GM08714 (cell line): ENCODE results near the gene SMG1.

Experiments used
- H3K4me3 ChIP-seq: fragments of 200-500 bp; sonication (Bioruptor generic); 2 replicates; pipeline ENCODE4 v1.5.1; 2014; ENCODE audit warnings: mild to moderate bottlenecking, low read length, inconsistent platforms
- ZNF274 ChIP-seq: IDR thresholded peaks from 2 replicates; pipeline ENCODE4 v1.6.1; 2012; ENCODE audit warnings: mild to moderate bottlenecking, low read depth, low read length

The SMG1 gene

DNA sequence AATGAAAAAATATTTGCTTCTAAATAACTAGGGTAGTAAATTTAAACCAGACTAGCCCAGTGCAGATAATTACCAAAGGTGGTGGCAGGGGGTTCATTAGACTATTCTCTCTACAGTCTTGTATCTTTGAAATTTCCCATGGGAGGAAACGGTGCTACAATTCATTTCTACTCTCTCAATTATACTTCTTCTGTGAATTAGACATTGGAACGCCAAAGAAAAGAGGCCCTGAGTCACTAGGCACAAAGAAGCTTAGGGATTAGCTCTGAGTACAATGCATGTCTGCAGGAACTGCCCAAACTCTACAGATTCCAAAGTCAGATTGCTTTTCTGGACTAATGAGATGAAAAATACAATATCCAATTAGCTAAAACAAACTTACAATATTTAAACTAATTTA is 94.2 kb downstream of the SMG1 start:
- TF ChIP-seq ZNF274: no peak
- H3K4me3 ChIP-seq: no peak overlapping the region

GRCh38 chr16:18829251-18829650 is 97.0 kb downstream of the SMG1 start:
- TF ChIP-seq ZNF274: no peak
- no peak overlapping the region for H3K4me3 ChIP-seq

GRCh38 chr16:18827890-18828289 is 98.3 kb downstream of the SMG1 start:
- no peak overlapping the region for H3K4me3 ChIP-seq
- no peak for TF ChIP-seq ZNF274

GRCh38 chr16:18816286-18816685 is 109.9 kb downstream of the SMG1 start:
- TF ChIP-seq ZNF274: no peak
- H3K4me3 ChIP-seq: no peak overlapping the region

GRCh38 chr16:18811925-18812324 is 114.3 kb downstream of the SMG1 start:
- no peak for TF ChIP-seq ZNF274
- no peak overlapping the region for H3K4me3 ChIP-seq

- no peak for TF ChIP-seq ZNF274
- no peak overlapping the region for H3K4me3 ChIP-seq
Measured at GRCh38 chr16:18809165-18809564, 117.0 kb downstream of the SMG1 start.

- H3K4me3 ChIP-seq: no peak overlapping the region
- no peak for TF ChIP-seq ZNF274
Measured at GRCh38 chr16:18805257-18805773, 120.9 kb downstream of the SMG1 start.

GRCh38 chr16:18804540-18804939 is 121.7 kb downstream of the SMG1 start:
- H3K4me3 ChIP-seq: no peak overlapping the region
- no peak for TF ChIP-seq ZNF274

- H3K4me3 ChIP-seq: no peak overlapping the region
- TF ChIP-seq ZNF274: no peak
Measured at GRCh38 chr16:18803569-18804462, 122.4 kb downstream of the SMG1 start.

DNA sequence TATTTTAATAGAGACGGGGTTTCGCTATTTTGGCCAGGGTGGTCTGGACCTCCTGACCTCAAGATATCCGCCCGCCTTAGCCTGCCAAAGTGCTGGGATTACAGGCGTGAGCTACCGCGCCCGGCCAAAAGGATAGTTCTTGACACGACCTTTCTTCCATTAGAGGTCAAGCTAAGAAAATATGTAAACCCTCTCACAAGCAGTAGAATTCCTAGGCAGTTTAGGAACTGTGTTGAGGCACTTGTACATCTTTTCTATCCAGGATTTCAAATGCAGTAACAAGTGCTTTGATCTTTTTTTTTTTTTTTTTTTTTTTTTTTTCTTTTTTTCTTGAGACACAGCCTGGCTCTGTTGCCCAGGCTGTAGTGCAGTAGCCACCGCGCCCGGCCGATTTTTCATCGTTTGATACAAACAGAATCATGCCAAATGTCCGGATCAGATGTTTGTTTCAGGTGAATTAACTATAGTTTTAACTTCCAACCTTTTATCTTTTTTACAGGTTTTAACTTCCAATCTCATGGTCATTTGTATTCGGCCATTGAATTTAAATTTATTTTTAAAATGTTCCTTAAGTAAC is 123.4 kb downstream of the SMG1 start:
- TF ChIP-seq ZNF274: no peak
- no peak overlapping the region for H3K4me3 ChIP-seq

- TF ChIP-seq ZNF274: no peak
- H3K4me3 ChIP-seq: peak within 1 kb of the TSS; percentile 75
Measured at GRCh38 chr16:18801145-18801972, 124.8 kb downstream of the SMG1 start, which contains the start of gene ARL6IP1. TSS of gene ARL6IP1 (minus strand) at chr16:18801549. CDS start at chr16:18801466, 83 bp downstream.

DNA sequence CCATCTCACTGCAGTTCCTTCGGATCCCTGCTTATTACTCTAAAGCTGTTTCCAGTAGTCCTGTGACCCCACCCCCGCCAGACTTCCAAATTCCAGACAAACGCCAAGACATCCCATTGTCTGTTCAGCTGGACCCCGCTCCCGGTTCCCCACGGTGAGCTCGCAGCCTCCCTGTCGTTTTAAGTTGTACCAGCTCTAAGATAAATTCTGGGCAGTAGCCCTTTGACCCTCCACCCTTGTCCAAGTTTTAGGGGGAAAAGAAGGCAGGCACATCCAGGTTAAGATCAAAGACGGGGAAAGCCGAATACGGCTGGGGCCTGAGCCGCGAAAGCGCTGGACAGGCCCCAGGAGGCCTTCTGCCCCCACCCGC is 125.4 kb downstream of the SMG1 start:
- H3K4me3 ChIP-seq: peak overlapping the region; percentile 75
- no peak for TF ChIP-seq ZNF274

DNA sequence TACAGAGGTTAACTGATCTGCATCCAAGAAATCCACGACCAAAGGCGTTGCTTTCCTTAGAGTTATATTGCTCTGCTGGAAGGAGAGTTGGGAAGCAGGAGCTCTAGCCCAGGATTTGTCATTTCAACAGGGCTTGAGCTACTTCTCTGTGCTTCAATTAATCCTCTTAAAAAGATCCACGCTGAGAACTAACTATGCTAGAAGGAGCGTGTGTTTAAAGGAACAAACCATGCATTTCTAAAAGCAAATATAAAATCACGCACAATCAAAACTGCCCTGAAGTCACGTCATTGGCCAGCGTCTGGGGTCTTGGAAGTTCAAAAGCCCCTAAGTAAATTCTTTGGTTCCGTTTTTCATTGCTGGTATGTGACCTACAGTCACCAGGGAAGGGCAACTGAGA is 125.9 kb downstream of the SMG1 start:
- peak overlapping the region; percentile 75 for H3K4me3 ChIP-seq
- TF ChIP-seq ZNF274: no peak

DNA sequence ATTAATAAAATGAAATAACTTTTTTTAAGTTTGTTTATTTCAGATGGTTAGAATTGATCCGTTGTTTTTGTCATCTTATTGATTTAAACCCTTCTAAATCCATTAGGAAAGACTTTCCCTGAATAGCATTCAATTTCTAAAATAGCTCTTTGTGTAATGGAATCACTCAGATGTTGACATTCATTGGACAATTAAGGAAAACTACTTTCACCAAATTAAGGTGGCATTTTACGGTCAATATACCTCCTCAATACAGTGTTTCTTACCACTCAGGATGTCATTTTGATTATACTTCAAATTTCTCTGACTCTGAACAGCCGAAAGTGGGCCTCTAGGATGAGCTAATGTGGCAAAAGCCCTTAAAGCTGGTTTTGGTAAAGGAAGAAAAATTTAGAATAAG is 126.7 kb downstream of the SMG1 start:
- no peak for TF ChIP-seq ZNF274
- peak overlapping the region; percentile 75 for H3K4me3 ChIP-seq
